GM15510 (cell line): ENCODE data around the gene SNX7.

ENCODE experiments used
- POLR2A ChIP-seq: IDR thresholded peaks from 3 replicates; pipeline ENCODE4 v1.6.1; 2011; ENCODE audit warnings: borderline replicate concordance; ENCODE audit not compliant: insufficient read length; ENCODE audit errors: extremely low read depth

The SNX7 gene

GRCh38 chr1:98661544-98662355 is at the start of gene SNX7:
TSS of gene SNX7 (plus strand) at chr1:98661721. CDS start at chr1:98661732, 11 bp downstream.
- TF ChIP-seq POLR2A: no peak

GRCh38 chr1:98637316-98637715 is 24.2 kb upstream of the SNX7 start:
- no peak for TF ChIP-seq POLR2A

GRCh38 chr1:98638185-98638584 is 23.3 kb upstream of the SNX7 start:
- TF ChIP-seq POLR2A: no peak

GRCh38 chr1:98644510-98644909 is 17.0 kb upstream of the SNX7 start:
- no peak for TF ChIP-seq POLR2A

- no peak for TF ChIP-seq POLR2A
Measured at GRCh38 chr1:98651116-98651632, 10.3 kb upstream of the SNX7 start.

GRCh38 chr1:98653123-98653522 is 8.4 kb upstream of the SNX7 start:
- no peak for TF ChIP-seq POLR2A

GRCh38 chr1:98659879-98660278 is 1.6 kb upstream of the SNX7 start:
- no peak for TF ChIP-seq POLR2A

GRCh38 chr1:98660940-98661543 is 479 bp upstream of the SNX7 start:
- no peak for TF ChIP-seq POLR2A

- TF ChIP-seq POLR2A: no peak
Measured at GRCh38 chr1:98662356-98662670, 792 bp downstream of the SNX7 start.

- no peak for TF ChIP-seq POLR2A
Measured at GRCh38 chr1:98668733-98669132, 7.2 kb downstream of the SNX7 start.

- TF ChIP-seq POLR2A: no peak
Measured at GRCh38 chr1:98669355-98670296, 8.1 kb downstream of the SNX7 start.

- no peak for TF ChIP-seq POLR2A
Measured at GRCh38 chr1:98672189-98672588, 10.7 kb downstream of the SNX7 start.

GRCh38 chr1:98674075-98674781 is 12.7 kb downstream of the SNX7 start:
- no peak for TF ChIP-seq POLR2A

- no peak for TF ChIP-seq POLR2A
Measured at GRCh38 chr1:98675282-98675681, 13.8 kb downstream of the SNX7 start.
